Gastrocnemius medialis (tissue), 4 donors: ENCODE measurements around the gene P2RY11. TPM values are rescaled to one million over a fixed set of nuclear protein-coding genes. Genes with fewer than 3 reads are reported as not detected.

Experiments
- ATAC-seq, 2 donors: fragments of 150-250 bp; one replicate each; pipeline ENCODE4 v1.9.1; 2016
- DNase-seq, 2 donors: peaks; one replicate each; pipeline ENCODE4 v3.0.0-alpha.2; 2019
- H3K27ac ChIP-seq, 4 donors: fragments of 200-600 bp; sonication (generic); 1 replicate in 1 of 4; 2 replicates in 3 of 4; pipeline ENCODE4 v1.5.1; 2016 to 2018; ENCODE audit warnings: mild to moderate bottlenecking in 2 of 4, moderate library complexity in 1 of 4
- H3K27me3 ChIP-seq, 3 donors: fragments of 200-600 bp; sonication (generic) in 2 of 3; 1 replicate in 1 of 3; 2 replicates in 2 of 3; pipeline versions ENCODE4 v1.5.1 to v1.6.0; 2016 to 2019; ENCODE audit warnings: mild to moderate bottlenecking in 1 of 3, moderate library complexity in 1 of 3
- H3K36me3 ChIP-seq, 2 donors: fragments of 200-600 bp; sonication (generic) in 1 of 2; one replicate each; pipeline ENCODE4 v1.5.1; 2017 to 2018
- H3K4me1 ChIP-seq, 2 donors: fragments of 200-600 bp; sonication (generic) in 1 of 2; one replicate each; pipeline ENCODE4 v1.5.1; 2016 to 2017; ENCODE audit warnings: mild to moderate bottlenecking in 2 of 2
- H3K4me3 ChIP-seq, 4 donors: fragments of 200-600 bp; sonication (generic) in 3 of 4; 1 replicate in 1 of 4; 2 replicates in 3 of 4; pipeline ENCODE4 v1.5.1; 2016 to 2019; ENCODE audit warnings: mild to moderate bottlenecking in 2 of 4
- H3K9me3 ChIP-seq, 3 donors: fragments of 200-600 bp; sonication (generic) in 2 of 3; 1 replicate in 1 of 3; 2 replicates in 2 of 3; pipeline ENCODE4 v1.5.1; 2016 to 2019
- CTCF ChIP-seq, 5 experiments: fragments of 450-650 bp in 3 of 5; fragments of 200-600 bp in 2 of 5; sonication (generic) in 2 of 5; IDR thresholded peaks in 4 of 5; conservative IDR thresholded peaks in 1 of 5; 1 replicate in 4 of 5; 2 replicates in 1 of 5; pipeline ENCODE4 v1.5.1; 2016 to 2019; ENCODE audit warnings: antibody characterized with exemption in 5 of 5, mild to moderate bottlenecking in 3 of 5, moderate library complexity in 3 of 5
- POLR2A ChIP-seq, 2 donors: fragments of 450-650 bp; IDR thresholded peaks; one replicate each; pipeline ENCODE4 v1.6.1; 2017; ENCODE audit warnings: antibody characterized with exemption in 2 of 2, mild to moderate bottlenecking in 2 of 2, moderate library complexity in 2 of 2
- in situ Hi-C, 4 donors: fragments of 200-750 bp; cut with MboI; loops; one replicate each; pipeline versions ENCODE4 v1.15.0 to v1.8.0; 2017; ENCODE audit warnings: low sequenced_read_pairs in 4 of 4
- intact Hi-C: fragments of 100-400 bp; cut with DNase I; formaldehyde crosslinking; loops from one replicate; pipeline ENCODE4 v1.15.1; 2023; ENCODE audit warnings: low total_unique reads
- total RNA-seq, 4 donors: library from RNA; depleted of rRNA; stranded (reverse); fragments of >200 nt; gene quantifications; one replicate each; pipeline versions ENCODE4 v1.1.0 to v1.2.3, GENCODE V29; 2016

Gene P2RY11
- total RNA-seq, 4 donors from 2014 or later: 2.4 to 4.3 (median 3.9) TPM; not detected in 1

- Histone ChIP-seq H3K9me3 (no peaks in the 10 kb centered on the region), H3K27me3 (no peaks in the 10 kb centered on the region), H3K27ac (no peak overlapping the region), H3K4me3 (no peak overlapping the region), H3K4me1 (no peaks in the 10 kb centered on the region), H3K36me3 (peaks cover 0 to 71% of the 10 kb centered on the region in 2 donors)
- in situ Hi-C loops: no loop called here
- intact Hi-C loops: no loop called here
- ATAC-seq: no peak
- DNase-seq: no peak
- TF ChIP-seq CTCF (IDR thresholded peaks at IDR 0.05 in 4 of 5, conservative IDR thresholded peaks at IDR 0.05 in 1 of 5): no peak
- no peak for TF ChIP-seq POLR2A (IDR thresholded peaks at IDR 0.05)
Measured at GRCh38 chr19:10142701-10143375, 31.3 kb downstream of the P2RY11 start.

GRCh38 chr19:10143681-10144080 is 32.2 kb downstream of the P2RY11 start:
- peaks cover 0 to 72% of the 10 kb centered on the region in 2 donors for H3K36me3 ChIP-seq
- DNase-seq: no peak
- H3K4me3 ChIP-seq: no peak overlapping the region
- no peak for ATAC-seq
- intact Hi-C loops: no loop called here
- no peak overlapping the region for H3K27ac ChIP-seq
- in situ Hi-C loops: no loop called here
- H3K9me3 ChIP-seq: no peaks in the 10 kb centered on the region
- TF ChIP-seq POLR2A (IDR thresholded peaks at IDR 0.05) (no peak), CTCF (IDR thresholded peaks at IDR 0.05 in 4 of 5, conservative IDR thresholded peaks at IDR 0.05 in 1 of 5) (no peak)
- no peaks in the 10 kb centered on the region for H3K27me3 ChIP-seq
- H3K4me1 ChIP-seq: no peaks in the 10 kb centered on the region

- no peaks in the 10 kb centered on the region for H3K4me1 ChIP-seq
- no peak for DNase-seq
- H3K9me3 ChIP-seq: no peaks in the 10 kb centered on the region
- intact Hi-C loops (no loop called here), in situ Hi-C loops (no loop called here)
- H3K27me3 ChIP-seq: no peaks in the 10 kb centered on the region
- TF ChIP-seq POLR2A (IDR thresholded peaks at IDR 0.05): no peak
- no peak for TF ChIP-seq CTCF (IDR thresholded peaks at IDR 0.05 in 4 of 5, conservative IDR thresholded peaks at IDR 0.05 in 1 of 5)
- H3K27ac ChIP-seq: no peak overlapping the region
- H3K4me3 ChIP-seq: no peak overlapping the region
- ATAC-seq: no peak
- H3K36me3 ChIP-seq: peaks cover 0 to 76% of the 10 kb centered on the region in 2 donors
Measured at GRCh38 chr19:10144361-10144760, 32.9 kb downstream of the P2RY11 start.

- DNase-seq: no peak
- TF ChIP-seq POLR2A (IDR thresholded peaks at IDR 0.05): no peak
- no peak for TF ChIP-seq CTCF (IDR thresholded peaks at IDR 0.05 in 4 of 5, conservative IDR thresholded peaks at IDR 0.05 in 1 of 5)
- Histone ChIP-seq H3K27ac (no peak overlapping the region), H3K4me1 (no peaks in the 10 kb centered on the region), H3K27me3 (no peaks in the 10 kb centered on the region), H3K4me3 (no peak overlapping the region), H3K9me3 (no peaks in the 10 kb centered on the region), H3K36me3 (peaks cover 0 to 76% of the 10 kb centered on the region in 2 donors)
- ATAC-seq: no peak
- in situ Hi-C loops (no loop called here), intact Hi-C loops (no loop called here)
Measured at GRCh38 chr19:10145031-10145430, 33.5 kb downstream of the P2RY11 start.

- H3K36me3 ChIP-seq: peaks cover 0 to 78% of the 10 kb centered on the region in 2 donors
- intact Hi-C loops: no loop called here
- TF ChIP-seq CTCF (IDR thresholded peaks at IDR 0.05 in 4 of 5, conservative IDR thresholded peaks at IDR 0.05 in 1 of 5) (no peak), POLR2A (IDR thresholded peaks at IDR 0.05) (no peak)
- H3K27me3 ChIP-seq: no peaks in the 10 kb centered on the region
- in situ Hi-C loops: no loop called here
- DNase-seq (no peak), ATAC-seq (no peak)
- no peak overlapping the region for H3K4me3 ChIP-seq
- no peaks in the 10 kb centered on the region for H3K4me1 ChIP-seq
- H3K27ac ChIP-seq: no peak overlapping the region
- no peaks in the 10 kb centered on the region for H3K9me3 ChIP-seq
Measured at GRCh38 chr19:10146142-10146541, 34.6 kb downstream of the P2RY11 start.
